Body of pancreas (tissue), 4 donors: Measurements from ENCODE around the gene MFSD11.
"Not testable (repeated sequence)": the region's sequence is repeated elsewhere in the genome, so short reads cannot be mapped to it uniquely, and the experiment has no call there.

Source experiments
- CTCF ChIP-seq, 7 experiments: fragments of 450-650 bp in 4 of 7; fragments of 200-600 bp in 3 of 7; sonication (generic) in 3 of 7; IDR thresholded peaks; one replicate each; pipeline ENCODE4 v1.5.1; 2016 to 2019; ENCODE audit warnings: antibody characterized with exemption in 7 of 7
- POLR2A ChIP-seq, 3 donors: fragments of 450-650 bp; IDR thresholded peaks; one replicate each; pipeline ENCODE4 v1.6.1; 2016; ENCODE audit warnings: antibody characterized with exemption in 3 of 3, mild to moderate bottlenecking in 2 of 3

GRCh38 chr17:76739568-76740115 is 1.7 kb downstream of the MFSD11 start:
- not testable (repeated sequence) for TF ChIP-seq CTCF, POLR2A (IDR thresholded peaks at IDR 0.05)
